HepG2 (cell line): ENCODE results near the gene SYT15B. TPM values are rescaled to one million over a fixed set of nuclear protein-coding genes. Genes with fewer than 3 reads are reported as not detected.
"Not testable (repeated sequence)": the region's sequence is repeated elsewhere in the genome, so short reads cannot be mapped to it uniquely, and the experiment has no call there.

Source experiments
- ATAC-seq: fragments of 200-7000 bp; cut with Tn5 transposase; 3 replicates; pipeline ENCODE4 v1.9.1; 2020; ENCODE audit warnings: mild to moderate bottlenecking, moderate library complexity
- BruUV-seq: library from RNA; stranded (reverse); fragments of 400-500 nt; replicated peaks from 2 replicates; lab custom pipeline; 2021; lab: Mats Ljungman, UMichigan
- CTCF ChIA-PET: fragments of 300-600 bp; formaldehyde crosslinking; extraction: SDS; loops from one replicate; lab custom pipeline; 2021; ENCODE audit warnings: low total read pairs, inconsistent platforms, low intra/inter-chr PET ratio; lab: Yijun Ruan, JAX
- POLR2A ChIA-PET: fragments of 350-600 bp; sonication (Branson Sonifier 250); formaldehyde crosslinking; loops from one replicate; lab custom pipeline; 2020; ENCODE audit warnings: antibody characterized with exemption, inconsistent platforms; lab: Yijun Ruan, JAX
- DNase-seq: peaks from one replicate; pipeline ENCODE4 v3.0.0-alpha.2; 2015; ENCODE audit warnings: low spot score
- FAIRE-seq: peaks from 3 replicates; lab custom pipeline; 2011; peaks lifted over from hg19 to GRCh38; lab: Jason Lieb, UNC
- H2AFZ ChIP-seq: one replicate; pipeline ENCODE4 v1.6.1; 2011; ENCODE audit warnings: low read length, inconsistent platforms
- H3K27ac ChIP-seq: fragments of 300-600 bp; 3 replicates; pipeline ENCODE4 v1.8.0; 2011; ENCODE audit warnings: mixed run types, mild to moderate bottlenecking, mixed read lengths, low read length, inconsistent platforms; ENCODE audit not compliant: insufficient read depth; ENCODE audit errors: extremely low read length
- H3K27me3 ChIP-seq, 2 experiments: fragments of 200-600 bp in 1 of 2; 2 replicates in 1 of 2; 3 replicates in 1 of 2; pipeline versions ENCODE4 v1.6.0 to v1.8.0; 2011; ENCODE audit warnings: low read length in 2 of 2, mild to moderate bottlenecking in 2 of 2, moderate library complexity in 2 of 2, inconsistent platforms in 1 of 2; ENCODE audit not compliant: insufficient read depth in 2 of 2, control insufficient read depth in 1 of 2
- H3K36me3 ChIP-seq, 2 experiments: fragments of 200-600 bp in 1 of 2; replicated peaks in 1 of 2; 2 replicates in 1 of 2; 3 replicates in 1 of 2; pipeline versions ENCODE4 v1.5.1 to v1.8.0; 2011; ENCODE audit warnings: low read length in 2 of 2, inconsistent platforms in 1 of 2; ENCODE audit not compliant: insufficient read depth in 2 of 2, control insufficient read depth in 1 of 2
- H3K4me1 ChIP-seq: 2 replicates; pipeline ENCODE4 v1.5.1; 2012; ENCODE audit warnings: low read length, inconsistent platforms; ENCODE audit not compliant: insufficient read depth
- H3K4me2 ChIP-seq: 2 replicates; pipeline ENCODE4 v1.6.0; 2011; ENCODE audit warnings: low read depth, low read length, inconsistent platforms
- H3K4me3 ChIP-seq, 3 experiments: fragments of 200-600 bp in 1 of 3; sonication (generic), shearing (Covaris generic) in 1 of 3; replicated peaks in 1 of 3; 2 replicates each; pipeline ENCODE4 v1.5.1; 2011 to 2016; ENCODE audit warnings: low read length in 3 of 3, inconsistent platforms in 2 of 3, low read depth in 2 of 3, mild to moderate bottlenecking in 2 of 3, control low read depth in 1 of 3, mixed read lengths in 1 of 3; ENCODE audit not compliant: insufficient read depth in 1 of 3
- H3K79me2 ChIP-seq: one replicate; pipeline ENCODE4 v1.6.1; 2011; ENCODE audit warnings: low read length, inconsistent platforms; ENCODE audit not compliant: insufficient read depth
- H3K9ac ChIP-seq: 2 replicates; pipeline ENCODE4 v1.6.0; 2011; ENCODE audit warnings: mild to moderate bottlenecking, low read depth, low read length, inconsistent platforms; ENCODE audit not compliant: insufficient read depth
- H3K9me3 ChIP-seq: 2 replicates; pipeline ENCODE4 v1.5.1; 2012; ENCODE audit warnings: mild to moderate bottlenecking, low read length
- H4K20me1 ChIP-seq: 2 replicates; pipeline ENCODE4 v1.6.0; 2011; ENCODE audit warnings: inconsistent platforms, mild to moderate bottlenecking, low read length, moderate library complexity; ENCODE audit not compliant: insufficient read depth
- CEBPB ChIP-seq: IDR thresholded peaks from 2 replicates; pipeline ENCODE4 v1.6.1; 2011; ENCODE audit warnings: low read depth, low read length, improper control_type of control experiment, borderline replicate concordance
- CEBPG ChIP-seq: IDR thresholded peaks from 2 replicates; pipeline ENCODE4 v1.6.1; 2016
- WGBS: methylation state at CpG from one replicate; pipeline ENCODE4 v1.1.6; 2017; ENCODE audit warnings: low lambda C conversion rate; 5-methylcytosine and 5-hydroxymethylcytosine counted together
- in situ Hi-C: cut with HindIII; loops from 2 replicates; pipeline ENCODE4 v1.10.0; 2017; ENCODE audit warnings: low pct_unique_long_range_greater_than_20kb; ENCODE audit not compliant: extremely low pct_ligation_motif_present
- intact Hi-C: fragments of 100-400 bp; cut with micrococcal nuclease; formaldehyde crosslinking; loops from one replicate; pipeline ENCODE4 v1.10.0; 2022; ENCODE audit not compliant: unreplicated experiment
- polyA plus RNA-seq, 8 experiments: library from polyadenylated mRNA; depleted of rRNA in 3 of 8; stranded (reverse) in 7 of 8; unstranded in 1 of 8; fragments of >200 nt; fragmentation: Illumina TruSeq in 4 of 8; extraction: Trizol in 4 of 8; gene quantifications; 2 replicates each; pipeline versions ENCODE4 v1.2.1 to v1.2.3, GENCODE V29; 2011 to 2016; ENCODE audit warnings: low read depth in 4 of 8, missing spikeins in 1 of 8, mixed read lengths in 1 of 8; ENCODE audit not compliant: insufficient read depth in 1 of 8
- total RNA-seq, 5 experiments: library from RNA; depleted of rRNA; stranded (reverse); fragments of >200 nt; fragmentation: Illumina TruSeq; extraction: Trizol; gene quantifications; 2 replicates each; pipeline ENCODE4 v1.2.3, GENCODE V29; 2016; ENCODE audit warnings: low read depth in 1 of 5

The SYT15B gene
- total and polyA plus RNA-seq, 2 of the 13 experiments (the other 11 are each of a cell fraction or from before 2014, with no cell fraction given) = not detected

DNA sequence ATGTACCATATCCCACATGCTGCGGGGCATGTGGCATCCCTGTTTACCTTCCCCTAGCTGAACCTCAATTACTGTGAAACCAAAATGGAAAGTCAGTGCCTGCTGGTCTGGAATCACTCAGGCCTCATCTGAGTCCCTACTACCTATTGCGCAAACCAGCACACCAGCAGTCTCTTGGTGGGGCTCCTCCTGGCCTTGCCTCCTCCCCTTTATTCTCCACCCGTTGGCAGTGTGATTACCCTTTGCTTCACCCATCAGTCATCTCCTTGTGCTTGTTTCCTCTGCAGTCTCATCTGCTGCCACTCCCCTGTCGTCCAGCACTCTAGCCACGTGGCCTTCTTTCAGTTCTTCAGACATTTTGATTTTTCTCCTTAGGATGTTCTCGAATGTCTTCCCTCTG lies 39.3 kb downstream of the SYT15B start:
- H3K79me2 ChIP-seq, H3K9me3 ChIP-seq, CTCF ChIA-PET: not testable (repeated sequence)
- TF ChIP-seq CEBPB = 0 out of 2 replicates have a peak, but pooled peaks have one; percentile 3
- TF ChIP-seq CEBPG (CRISPR knock-in tag) = peak; percentile 54
- TF ChIP-seq, all 625 proteins: peak for 2; not testable (repeated sequence) for 623
- H3K4me1 ChIP-seq, H4K20me1 ChIP-seq, H3K27me3 ChIP-seq, FAIRE-seq, H3K4me2 ChIP-seq, DNase-seq, H2AFZ ChIP-seq, H3K36me3 ChIP-seq, intact Hi-C loops, in situ Hi-C loops, POLR2A ChIA-PET, H3K9ac ChIP-seq, ATAC-seq, H3K27ac ChIP-seq, BruUV-seq, H3K4me3 ChIP-seq: not testable (repeated sequence)
- WGBS = 85% methylated on average over 4 of the region's 6 CpGs

DNA sequence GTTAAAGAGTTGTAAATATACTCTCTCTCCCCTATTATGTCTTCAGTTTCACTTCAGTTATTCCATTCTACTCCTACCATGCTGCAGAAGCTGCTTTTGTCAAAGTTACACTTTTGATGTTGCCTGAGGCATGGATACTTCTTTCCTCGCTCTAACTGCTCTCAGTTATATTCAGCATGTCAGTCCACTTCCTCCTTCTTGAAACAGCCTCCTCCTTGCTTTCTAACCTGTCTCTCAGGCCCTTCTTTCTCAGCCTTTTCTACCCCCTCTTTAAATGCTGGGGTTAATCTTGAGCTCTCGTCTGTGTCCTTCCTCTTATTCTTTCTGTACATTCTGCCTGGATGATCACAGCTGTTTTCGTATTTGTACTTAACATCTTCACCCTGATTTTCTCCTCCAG lies 40.0 kb downstream of the SYT15B start:
- 98% methylated on average over 2 of the region's 3 CpGs for WGBS
- intact Hi-C loops, DNase-seq: not testable (repeated sequence)

More for the DNA sequence above, 40.0 kb downstream of the SYT15B start:
- H3K4me2 ChIP-seq, in situ Hi-C loops, CTCF ChIA-PET, H3K79me2 ChIP-seq, H3K36me3 ChIP-seq, H3K9me3 ChIP-seq, H2AFZ ChIP-seq, H3K27ac ChIP-seq, H4K20me1 ChIP-seq, FAIRE-seq, H3K4me1 ChIP-seq, POLR2A ChIA-PET, H3K9ac ChIP-seq, ATAC-seq, H3K27me3 ChIP-seq, H3K4me3 ChIP-seq, BruUV-seq: not testable (repeated sequence)
